Rectal smooth muscle tissue (tissue), 1 donor: Measurements from ENCODE around the gene TTC33.
"Not testable (repeated sequence)": the region's sequence is repeated elsewhere in the genome, so short reads cannot be mapped to it uniquely, and the experiment has no call there.

Source experiments
- H3K27ac ChIP-seq: one replicate; pipeline ENCODE4 v1.7.0; 2013; ENCODE audit warnings: low read depth, low read length, inconsistent platforms
- H3K27me3 ChIP-seq: one replicate; pipeline ENCODE4 v1.7.0; 2013; ENCODE audit warnings: low read length; ENCODE audit not compliant: control insufficient read depth, insufficient read depth
- H3K36me3 ChIP-seq: one replicate; pipeline ENCODE4 v1.7.0; 2013; ENCODE audit warnings: low read length; ENCODE audit not compliant: control insufficient read depth, insufficient read depth
- H3K4me1 ChIP-seq: one replicate; pipeline ENCODE4 v1.7.0; 2013; ENCODE audit warnings: low read length; ENCODE audit not compliant: control insufficient read depth, insufficient read depth
- H3K4me3 ChIP-seq: one replicate; pipeline ENCODE4 v1.7.0; 2013; ENCODE audit warnings: low read length
- H3K9ac ChIP-seq: one replicate; pipeline ENCODE4 v1.7.0; 2013; ENCODE audit warnings: low read length

TTC33 gene

GRCh38 chr5:40755407-40756365, at the start of gene TTC33:
TSS of gene TTC33 (minus strand) at chr5:40755961. CDS start at chr5:40747018, 8,943 bp downstream.
- H3K4me3 ChIP-seq: peak within 1 kb of the TSS; percentile 99
- H3K27me3 ChIP-seq: no peaks in the 10 kb centered on the region
- H3K27ac ChIP-seq: peak within 1 kb of the TSS; percentile 91
- H3K36me3 ChIP-seq: no peaks in the 10 kb centered on the region
- peak within 1 kb of the TSS; percentile 96 for H3K9ac ChIP-seq
- H3K4me1 ChIP-seq: peaks cover 3% of the 10 kb centered on the region

GRCh38 chr5:40801771-40802562, 46.2 kb upstream of the TTC33 start:
- Histone ChIP-seq H3K36me3 (no peaks in the 10 kb centered on the region), H3K4me1 (peaks cover 9% of the 10 kb centered on the region), H3K27ac (no peak overlapping the region), H3K4me3 (no peak overlapping the region), H3K9ac (no peak overlapping the region), H3K27me3 (no peaks in the 10 kb centered on the region)

GRCh38 chr5:40799258-40799657, 43.5 kb upstream of the TTC33 start:
- Histone ChIP-seq H3K4me1 (peaks cover 9% of the 10 kb centered on the region), H3K27ac (peak overlapping the region; percentile 95), H3K4me3 (no peak overlapping the region), H3K36me3 (no peaks in the 10 kb centered on the region), H3K27me3 (no peaks in the 10 kb centered on the region), H3K9ac (no peak overlapping the region)

DNA sequence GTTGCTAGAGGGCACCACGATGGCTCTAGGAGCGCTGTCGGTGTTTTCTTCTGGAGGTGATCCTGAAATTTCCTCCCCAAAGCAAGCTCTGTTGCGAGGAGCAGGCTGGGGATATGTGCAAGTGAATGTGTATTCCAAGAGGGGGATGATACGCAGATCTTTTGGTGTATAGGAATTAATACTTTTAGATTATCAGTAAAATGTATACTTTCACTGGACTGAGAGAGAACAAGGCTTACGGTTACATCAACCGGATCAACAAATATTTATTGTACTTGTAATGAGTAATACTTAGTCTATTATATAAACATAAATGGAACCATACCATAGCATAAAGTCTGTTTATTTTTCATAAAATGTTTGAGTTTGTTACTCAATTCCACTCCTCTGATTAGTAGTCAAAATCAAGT, 43.0 kb upstream of the TTC33 start:
- no peaks in the 10 kb centered on the region for H3K27me3 ChIP-seq
- no peak overlapping the region for H3K9ac ChIP-seq
- peak overlapping the region; percentile 95 for H3K27ac ChIP-seq
- peak overlapping the region; percentile 95 for H3K4me3 ChIP-seq
- no peaks in the 10 kb centered on the region for H3K36me3 ChIP-seq
- H3K4me1 ChIP-seq: peaks cover 9% of the 10 kb centered on the region

DNA sequence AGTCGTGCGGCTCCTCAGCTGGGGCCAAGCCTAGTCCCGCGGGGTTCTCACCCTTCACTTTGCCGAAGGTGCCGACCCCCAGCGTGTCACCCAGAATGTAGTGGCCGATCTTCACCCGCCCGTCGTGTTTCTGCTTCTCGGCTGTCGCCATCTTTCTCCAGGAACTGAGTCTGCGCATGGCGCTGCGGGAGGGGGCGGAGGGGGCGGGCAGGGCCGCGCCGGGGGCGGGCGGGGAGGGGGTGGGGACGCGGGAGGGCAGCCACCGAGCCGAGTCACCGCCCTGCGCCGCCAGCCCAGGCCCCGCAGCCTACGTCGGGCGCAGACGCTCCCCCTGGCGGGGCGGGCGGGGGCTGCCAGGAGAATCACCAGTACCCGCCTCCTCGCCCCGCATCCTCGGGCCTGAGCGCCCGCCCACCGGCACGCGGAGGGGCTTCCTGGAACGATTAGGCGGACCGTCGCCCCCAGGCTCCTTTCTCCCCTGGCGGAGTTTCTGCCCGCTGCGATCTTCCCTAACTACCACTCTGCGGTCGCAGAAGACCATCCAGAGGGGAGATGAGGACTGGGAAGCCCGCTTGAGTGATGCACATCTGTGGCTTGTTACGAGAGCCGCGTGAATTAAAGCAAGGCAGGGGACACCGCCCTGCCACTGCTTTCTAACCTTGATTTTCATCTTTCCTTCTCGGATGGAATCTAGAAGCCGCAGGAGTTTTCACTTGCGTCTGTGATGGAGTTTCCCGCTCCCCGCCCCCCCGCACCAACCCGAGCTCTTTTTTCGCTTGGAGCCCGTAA, 42.4 kb upstream of the TTC33 start, which contains the start of gene PRKAA1:
Gene PRKAA1 (minus strand): TSS at position 363 of the 789 bp plus-strand sequence. CDS start 185 bp downstream, at position 178.
- Histone ChIP-seq H3K4me1 (peaks cover 9% of the 10 kb centered on the region), H3K4me3 (peak within 1 kb of the TSS; percentile 95), H3K36me3 (no peaks in the 10 kb centered on the region), H3K27ac (peak within 1 kb of the TSS; percentile 95), H3K9ac (peak within 1 kb of the TSS; percentile 99), H3K27me3 (no peaks in the 10 kb centered on the region)

GRCh38 chr5:40797273-40798011, 41.7 kb upstream of the TTC33 start:
- Histone ChIP-seq H3K27ac (peak overlapping the region; percentile 87), H3K4me3 (peak overlapping the region; percentile 88), H3K9ac (peak overlapping the region; percentile 45), H3K4me1 (peaks cover 9% of the 10 kb centered on the region), H3K27me3 (no peaks in the 10 kb centered on the region), H3K36me3 (no peaks in the 10 kb centered on the region)

DNA sequence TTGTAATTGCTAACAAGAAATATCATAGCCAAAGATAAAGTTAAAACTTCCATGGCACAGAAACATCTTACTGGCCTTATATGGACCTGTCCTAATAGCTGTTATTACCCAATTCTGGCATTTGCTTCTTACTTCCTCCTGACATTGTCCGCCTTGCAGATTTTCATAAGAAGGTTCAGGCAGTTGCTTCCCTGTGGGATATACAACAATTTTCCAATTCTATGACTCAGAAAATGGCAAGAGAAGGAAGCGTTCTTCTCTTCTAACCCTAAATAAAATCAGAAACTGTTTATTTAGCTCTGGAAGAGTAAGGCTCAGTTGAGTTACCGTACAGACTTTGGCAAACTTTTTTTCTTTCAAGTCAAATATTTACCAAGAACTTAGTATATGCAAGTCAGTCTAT, 40.7 kb upstream of the TTC33 start:
- Histone ChIP-seq H3K27ac (no peak overlapping the region), H3K4me1 (peaks cover 9% of the 10 kb centered on the region), H3K4me3 (peak overlapping the region; percentile 88), H3K36me3 (no peaks in the 10 kb centered on the region), H3K9ac (no peak overlapping the region), H3K27me3 (no peaks in the 10 kb centered on the region)

GRCh38 chr5:40794877-40795276, 39.1 kb upstream of the TTC33 start:
- H3K9ac ChIP-seq: not testable (repeated sequence)

DNA sequence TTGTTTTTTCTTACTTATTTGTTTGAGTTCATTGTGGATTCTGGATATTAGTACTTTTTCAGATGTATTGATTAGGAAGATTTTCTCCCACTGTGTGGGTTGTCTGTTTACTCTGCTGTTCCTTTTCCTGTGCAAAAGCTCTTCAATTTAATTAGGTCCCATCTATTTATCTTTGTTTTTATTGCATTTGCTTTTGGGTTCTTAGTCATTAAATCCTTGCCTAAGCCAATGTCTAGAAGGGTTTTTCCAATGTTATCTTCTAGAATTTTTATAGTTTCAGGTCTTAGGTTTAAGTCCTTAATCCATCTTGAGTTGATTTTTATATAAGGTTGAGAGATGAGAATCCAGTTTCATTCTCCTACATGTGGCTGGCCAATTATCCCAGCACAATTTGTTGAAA, 38.6 kb upstream of the TTC33 start:
- not testable (repeated sequence) for H3K4me1 ChIP-seq, H3K27ac ChIP-seq, H3K27me3 ChIP-seq, H3K4me3 ChIP-seq, H3K36me3 ChIP-seq, H3K9ac ChIP-seq

More at GRCh38 chr5:40794877-40795276, 39.1 kb upstream of the TTC33 start:
- not testable (repeated sequence) for H3K4me3 ChIP-seq, H3K36me3 ChIP-seq, H3K27ac ChIP-seq, H3K27me3 ChIP-seq, H3K4me1 ChIP-seq

GRCh38 chr5:40792691-40793090, 36.9 kb upstream of the TTC33 start:
- not testable (repeated sequence) for H3K9ac ChIP-seq, H3K4me1 ChIP-seq, H3K4me3 ChIP-seq, H3K27ac ChIP-seq, H3K27me3 ChIP-seq, H3K36me3 ChIP-seq

GRCh38 chr5:40791715-40792139, 36.0 kb upstream of the TTC33 start:
- Histone ChIP-seq H3K27ac (no peak overlapping the region), H3K4me1 (no peaks in the 10 kb centered on the region), H3K4me3 (no peak overlapping the region), H3K27me3 (no peaks in the 10 kb centered on the region), H3K9ac (no peak overlapping the region), H3K36me3 (peaks cover 5% of the 10 kb centered on the region)
